LNCAP (cell line): ENCODE data around the gene ZYX.

Source experiments
- CTCF ChIP-seq: fragments of 450-650 bp; IDR thresholded peaks from 2 replicates; pipeline ENCODE4 v1.5.1; 2017; ENCODE audit warnings: mild to moderate bottlenecking

ZYX gene

GRCh38 chr7:143380646-143381426 is at the start of gene ZYX:
Gene ZYX (plus strand): TSS chr7:143381345. CDS start chr7:143381572, 227 bp downstream.
- TF ChIP-seq CTCF, result no peak

- no peak for TF ChIP-seq CTCF
Observed at GRCh38 chr7:143334244-143334643, 46.9 kb upstream of the ZYX start.

- no peak for TF ChIP-seq CTCF
Observed at GRCh38 chr7:143337216-143337615, 43.9 kb upstream of the ZYX start.

GRCh38 chr7:143341842-143342241 is 39.3 kb upstream of the ZYX start:
- no peak for TF ChIP-seq CTCF

- no peak for TF ChIP-seq CTCF
Observed at GRCh38 chr7:143343596-143343995, 37.5 kb upstream of the ZYX start.

GRCh38 chr7:143345428-143345900 is 35.7 kb upstream of the ZYX start:
- no peak for TF ChIP-seq CTCF

GRCh38 chr7:143346018-143346417 is 35.1 kb upstream of the ZYX start:
- TF ChIP-seq CTCF, result no peak
